ENCODE data around the gene DTHD1. TPM values are rescaled to one million over a fixed set of nuclear protein-coding genes. Genes with fewer than 3 reads are reported as not detected.

Gene DTHD1
- total and polyA plus RNA-seq, 2 of the 8 experiments (the other 6 are each of a cell fraction or from before 2014, with no cell fraction given) = not detected

DNA sequence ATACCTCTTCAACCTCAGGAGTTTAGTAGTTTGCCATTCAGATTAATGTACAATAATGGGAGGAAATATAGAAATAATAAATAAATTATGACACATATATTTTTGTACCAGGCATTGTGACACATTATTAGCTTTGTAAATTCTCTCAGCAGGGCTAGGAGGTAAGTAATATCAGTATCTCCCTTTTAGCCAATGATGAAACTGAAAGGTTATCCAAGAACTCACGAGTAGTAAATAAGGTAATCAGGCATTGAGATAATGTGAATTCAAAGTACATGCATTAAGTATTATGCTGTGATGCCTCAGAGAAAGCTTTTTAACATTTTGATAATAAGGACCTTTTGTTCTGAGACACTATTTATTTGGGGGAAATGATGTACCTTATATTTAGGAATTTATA is 31.8 kb upstream of the DTHD1 start (continued):
- no peak for TF ChIP-seq PHF8 (conservative IDR thresholded peaks at IDR 0.05; ENCODE audit: low read depth, low read length)
